GM18499 (cell line): ENCODE data around the gene PAX3.

ENCODE experiments used
- ATAC-seq: cut with Tn5 transposase; IDR thresholded peaks from one replicate; pipeline ENCODE4 v1.9.1; 2021; ENCODE audit warnings: moderate number of reproducible peaks; ENCODE audit not compliant: insufficient read depth, unreplicated experiment

The PAX3 gene

DNA sequence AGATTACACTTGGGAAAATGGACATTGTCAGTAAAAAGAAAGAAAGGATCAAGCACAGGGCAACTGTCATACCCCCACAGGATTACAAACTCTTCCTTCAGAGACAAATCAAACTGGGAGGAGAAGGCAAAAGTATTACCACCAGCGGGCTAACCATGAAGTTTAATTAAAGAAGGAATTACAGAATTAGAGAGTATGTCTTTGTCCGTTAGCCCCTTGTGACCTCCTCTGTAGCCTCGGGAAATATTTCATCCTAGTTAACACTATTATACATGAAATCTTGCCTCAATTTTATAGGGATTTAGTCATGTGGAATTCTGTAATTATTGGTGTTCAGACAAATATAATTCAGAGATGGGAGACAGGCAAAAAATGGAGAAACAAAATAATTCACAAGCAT, 60.7 kb downstream of the PAX3 start:
- no peak for ATAC-seq

DNA sequence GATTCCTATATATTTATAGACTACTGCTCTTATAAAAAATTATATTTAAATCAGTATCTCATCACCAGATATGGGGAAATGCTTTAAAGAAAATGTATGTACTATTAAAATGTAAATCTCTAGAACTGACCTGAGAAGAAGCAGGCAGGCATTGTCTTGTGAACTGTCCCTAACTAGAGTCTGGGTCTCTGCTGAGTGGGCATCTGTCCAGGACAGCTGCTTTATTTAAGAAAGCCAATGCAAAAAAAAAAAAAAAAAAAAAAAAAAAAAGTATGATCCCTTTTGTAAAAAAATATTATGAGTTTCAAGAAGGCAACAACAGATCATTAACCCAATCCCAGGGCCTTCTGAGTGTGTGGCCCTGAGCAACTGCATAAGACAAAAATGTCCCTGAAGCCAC, 66.0 kb downstream of the PAX3 start:
- ATAC-seq, result no peak

DNA sequence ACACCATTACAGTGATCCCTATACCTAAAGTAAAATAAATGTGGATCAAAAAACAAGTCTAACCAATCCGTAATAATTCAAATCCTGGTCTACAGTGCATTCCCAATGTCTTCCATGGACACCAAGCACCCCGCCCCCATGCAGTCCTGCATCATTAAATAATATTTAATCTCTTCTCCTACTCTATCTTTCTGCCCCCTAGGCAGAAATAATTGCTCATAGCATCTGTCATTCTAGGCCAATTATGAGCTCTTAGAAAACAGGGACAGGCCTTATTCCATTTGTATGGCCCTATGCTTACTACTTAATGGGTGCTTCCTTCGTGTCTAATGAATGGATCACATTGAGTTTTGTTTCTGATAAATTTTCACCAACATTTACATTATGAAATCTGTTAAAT, 66.4 kb downstream of the PAX3 start:
- no peak for ATAC-seq

DNA sequence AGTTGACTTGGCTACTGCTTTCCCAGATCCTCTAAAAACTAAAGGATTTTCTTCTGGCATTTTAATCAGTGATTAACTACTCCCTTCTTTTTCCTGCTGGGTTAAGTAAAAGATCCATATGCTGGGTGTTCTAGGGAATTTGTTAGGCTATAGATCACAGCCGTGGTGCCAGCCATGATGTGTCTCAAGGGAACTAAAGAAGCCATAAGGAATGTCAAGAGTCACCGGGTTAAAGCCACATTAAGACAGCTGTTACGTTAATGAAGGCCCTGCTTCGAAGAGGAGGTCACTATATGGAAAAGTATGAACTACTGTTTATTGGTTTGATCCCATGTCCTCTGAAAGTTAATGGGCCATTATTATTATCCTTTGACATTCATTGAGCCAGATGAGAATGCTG, 70.7 kb downstream of the PAX3 start:
- no peak for ATAC-seq

DNA sequence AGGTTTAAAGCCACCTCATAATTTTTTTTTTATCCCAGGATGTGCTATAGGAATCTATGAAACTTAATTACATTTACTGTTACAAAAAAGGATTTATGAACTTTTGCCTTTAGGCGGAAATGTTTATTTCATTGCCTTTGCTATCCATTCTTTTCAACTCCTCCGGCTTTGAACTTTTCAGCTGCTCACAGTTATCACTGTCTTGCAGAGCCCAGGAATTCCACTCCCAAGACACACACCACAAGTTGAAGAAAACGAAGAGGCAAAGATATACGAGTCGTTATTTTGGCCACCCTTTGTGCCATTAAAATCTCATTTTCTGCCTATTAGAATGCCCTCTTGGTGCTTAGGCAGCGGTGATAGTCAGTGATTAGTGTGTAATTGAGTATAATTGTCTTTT, 80.0 kb downstream of the PAX3 start:
- no peak for ATAC-seq

DNA sequence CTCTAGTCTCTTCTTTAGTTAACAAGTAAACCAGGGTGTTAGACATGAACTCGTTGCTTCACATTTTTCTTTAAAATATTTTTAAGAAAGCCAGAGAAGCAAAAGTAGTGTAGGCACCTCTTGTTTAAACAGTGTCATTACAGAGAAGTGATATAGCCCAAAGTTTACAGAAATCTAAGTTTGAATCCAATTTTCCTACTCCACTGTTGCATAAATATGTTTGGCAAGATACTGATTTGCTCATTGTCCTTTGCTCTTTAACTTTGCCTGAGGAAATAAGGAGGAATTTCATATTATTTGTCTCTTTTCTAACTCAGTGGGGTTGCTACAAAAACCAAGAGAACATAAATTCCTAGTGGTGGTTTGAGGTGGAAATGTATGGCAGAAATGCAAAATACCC, 81.1 kb downstream of the PAX3 start:
- no peak for ATAC-seq

DNA sequence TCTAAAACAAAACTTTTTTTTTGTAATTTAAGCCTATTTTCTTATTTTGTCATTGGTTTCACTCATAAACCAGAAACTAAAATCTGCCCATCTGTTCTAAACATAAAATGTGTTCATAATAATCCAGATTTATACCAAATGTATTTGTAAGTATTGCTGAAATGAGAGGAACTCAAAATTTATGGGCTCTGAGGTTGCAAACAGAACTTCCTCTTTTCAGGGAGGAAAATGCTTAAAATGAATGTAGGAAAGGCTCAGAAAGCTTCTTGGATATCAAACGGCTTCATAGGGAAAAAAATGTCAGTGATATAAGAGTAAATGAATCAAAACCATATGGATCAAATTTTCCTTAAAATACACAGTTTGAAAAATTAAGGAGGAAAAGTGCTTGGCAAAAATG, 83.9 kb downstream of the PAX3 start:
- no peak for ATAC-seq

DNA sequence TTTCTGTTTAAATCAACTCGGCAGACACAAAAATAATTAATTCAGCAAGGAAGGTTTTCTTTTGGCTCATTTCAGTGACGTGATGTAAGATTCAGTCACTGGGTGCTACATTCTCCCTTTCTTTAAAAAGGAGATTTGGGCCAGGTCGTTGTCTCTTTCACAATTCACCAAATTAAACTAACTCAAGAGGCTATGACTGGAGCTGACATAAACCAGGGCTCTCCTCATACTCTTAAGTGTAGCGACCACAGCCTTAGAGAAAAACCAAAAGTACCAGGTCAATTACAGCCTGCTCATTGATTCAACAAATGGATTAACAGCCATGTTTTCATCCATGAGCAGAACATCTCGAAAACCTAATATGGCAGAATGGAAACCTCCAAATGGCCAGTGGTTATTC, 85.7 kb downstream of the PAX3 start:
- no peak for ATAC-seq

DNA sequence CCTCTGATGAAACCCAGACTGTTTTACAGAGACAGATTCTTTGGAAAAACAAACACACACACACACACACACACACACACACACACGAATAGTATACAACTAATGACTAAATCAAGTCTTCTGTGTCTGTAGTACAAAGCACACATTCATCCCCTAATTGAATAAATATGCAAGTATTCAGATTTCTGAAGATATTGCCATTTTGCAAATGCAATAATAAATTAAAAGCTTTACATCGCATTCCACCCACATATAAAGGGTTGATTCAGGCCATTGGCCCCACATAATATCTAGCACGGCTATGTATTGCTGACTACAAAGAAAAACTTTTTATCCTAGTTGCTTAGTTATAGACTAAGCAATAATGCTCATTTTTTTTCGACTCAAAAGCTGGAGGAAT, 86.2 kb downstream of the PAX3 start:
- no peak for ATAC-seq

DNA sequence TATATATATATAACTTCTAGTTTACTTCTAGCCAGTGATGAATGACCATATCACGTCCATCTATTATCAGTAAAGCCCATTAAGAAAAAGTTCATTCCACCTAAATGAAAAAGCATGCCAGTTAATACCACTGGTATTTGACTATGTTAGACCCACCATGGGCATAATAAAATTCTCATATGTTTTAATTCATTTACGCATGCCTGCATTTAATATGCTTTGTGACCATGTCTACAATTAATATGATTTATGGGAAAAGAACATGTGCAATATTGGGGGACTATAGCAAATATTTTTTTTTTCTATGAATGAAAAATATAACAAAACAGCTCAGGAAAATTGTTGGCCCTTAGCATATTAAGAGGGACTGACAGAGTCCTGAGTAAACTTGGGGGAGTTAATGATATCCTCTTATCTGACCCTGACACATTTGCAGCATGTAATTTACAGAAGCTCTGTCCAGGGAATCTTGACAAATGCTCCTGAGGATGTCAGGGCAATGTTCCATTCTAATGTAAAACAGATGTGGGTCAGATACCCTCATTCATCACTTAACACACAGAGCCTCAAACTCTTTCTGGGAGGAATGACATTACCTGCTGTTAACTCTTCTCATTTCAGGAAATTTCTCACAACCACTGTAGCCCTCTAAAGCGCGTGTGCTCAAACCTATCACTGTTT, 90.6 kb downstream of the PAX3 start:
- no peak for ATAC-seq

DNA sequence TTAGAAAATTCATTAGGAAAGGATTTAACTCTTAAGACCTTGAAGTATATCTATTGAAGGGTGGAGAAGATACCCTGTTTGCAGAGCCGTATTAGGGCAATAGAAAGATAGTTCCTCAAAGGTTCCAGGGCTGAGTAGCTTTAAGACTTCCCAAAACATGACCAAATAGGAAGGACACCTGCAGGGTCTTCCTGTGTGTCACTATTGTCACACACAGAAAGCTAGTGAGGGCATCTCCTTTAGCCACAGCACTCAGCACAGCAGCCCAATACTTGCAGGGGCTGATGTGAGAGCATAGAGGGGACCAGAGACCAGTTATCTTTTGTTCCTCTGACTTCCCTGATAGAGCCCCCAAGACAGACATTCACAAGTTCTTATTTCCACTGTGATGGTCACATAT, 93.7 kb downstream of the PAX3 start:
- no peak for ATAC-seq

DNA sequence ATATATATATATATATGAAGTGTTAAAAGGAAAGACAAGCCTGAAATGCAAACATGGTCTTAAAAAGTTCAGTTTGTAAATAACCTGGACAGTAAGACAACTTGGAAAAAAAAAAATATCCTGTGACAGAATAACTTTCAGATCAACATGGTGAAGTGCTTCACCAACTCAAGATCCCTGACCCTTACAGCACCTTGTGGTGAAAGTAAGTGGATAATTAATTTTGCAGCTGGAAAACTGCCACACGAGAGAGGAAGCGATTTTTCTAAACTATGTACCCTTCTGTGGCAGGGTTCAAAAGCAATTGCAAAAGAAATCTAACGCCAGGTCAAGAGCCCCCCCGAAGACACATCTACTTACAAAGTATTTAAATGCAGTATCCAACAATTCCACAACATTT, 95.8 kb downstream of the PAX3 start:
- no peak for ATAC-seq

DNA sequence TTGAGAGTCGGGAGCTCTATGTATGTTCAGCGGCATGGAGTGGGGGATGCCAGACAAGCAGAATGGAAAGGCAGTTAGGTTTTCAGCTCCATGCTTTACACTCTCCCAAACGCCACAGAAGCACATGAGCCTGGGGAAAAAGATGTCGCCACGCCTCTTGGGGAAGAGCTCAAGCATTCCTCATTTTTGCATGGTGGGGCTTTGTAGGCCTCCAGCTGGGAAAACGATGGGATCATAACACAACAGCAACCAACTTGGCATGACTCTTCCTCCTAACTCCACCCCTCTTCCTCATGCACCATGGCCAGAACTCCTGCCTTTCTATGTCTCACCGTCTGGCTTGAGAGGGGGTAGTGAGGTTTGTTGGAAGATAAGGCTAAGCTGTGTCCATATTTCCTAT, 102.6 kb downstream of the PAX3 start:
- no peak for ATAC-seq

DNA sequence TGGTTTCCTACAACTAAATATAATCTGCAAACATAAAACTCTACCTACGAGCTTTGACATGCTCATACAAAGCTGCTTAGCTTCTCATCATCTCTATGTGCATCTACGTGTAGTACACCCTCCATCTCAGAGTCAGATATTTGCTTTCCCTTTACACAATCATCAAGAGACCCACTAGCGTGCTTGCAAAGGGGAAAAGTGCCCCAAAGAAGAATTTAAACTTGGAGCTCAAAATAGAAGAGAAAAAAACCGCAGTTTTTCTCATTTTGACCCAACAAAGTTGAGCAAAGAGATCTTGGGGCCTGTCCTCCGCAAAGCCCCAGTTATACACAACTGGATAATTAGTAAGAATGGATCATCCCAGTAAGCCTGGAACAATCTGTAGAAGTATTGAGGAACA, 104.1 kb downstream of the PAX3 start:
- ATAC-seq, result no peak

DNA sequence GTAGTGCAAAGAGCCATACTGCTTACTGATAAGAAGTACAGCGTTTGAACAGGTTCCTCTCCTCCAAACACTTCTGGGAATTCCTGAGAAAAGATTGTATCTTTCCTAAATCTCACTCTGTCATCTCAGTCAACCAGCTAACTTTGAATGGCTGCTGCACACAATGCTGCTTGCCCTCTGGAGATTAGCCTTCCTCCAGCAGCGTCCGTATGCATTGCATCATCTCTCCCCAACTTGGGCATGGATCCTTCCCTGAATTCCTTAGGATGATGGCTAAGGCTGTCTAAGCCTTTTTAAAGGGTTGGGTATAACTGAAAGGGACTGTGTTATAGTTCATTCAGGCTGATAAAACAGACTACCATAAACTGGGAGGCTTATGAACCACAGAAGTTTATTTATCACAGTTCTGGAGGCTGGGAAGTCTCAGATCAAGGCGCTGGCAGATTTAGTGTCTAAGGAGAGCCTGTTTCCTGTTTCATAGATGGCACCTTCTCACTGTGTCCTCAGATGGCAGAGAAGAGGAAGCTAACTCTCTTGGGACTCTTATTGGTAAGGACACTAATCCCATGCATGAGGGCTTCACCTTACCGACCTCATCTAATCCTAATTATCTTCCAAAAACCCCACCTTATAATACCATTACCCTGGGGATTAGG, 105.3 kb downstream of the PAX3 start:
- no peak for ATAC-seq

DNA sequence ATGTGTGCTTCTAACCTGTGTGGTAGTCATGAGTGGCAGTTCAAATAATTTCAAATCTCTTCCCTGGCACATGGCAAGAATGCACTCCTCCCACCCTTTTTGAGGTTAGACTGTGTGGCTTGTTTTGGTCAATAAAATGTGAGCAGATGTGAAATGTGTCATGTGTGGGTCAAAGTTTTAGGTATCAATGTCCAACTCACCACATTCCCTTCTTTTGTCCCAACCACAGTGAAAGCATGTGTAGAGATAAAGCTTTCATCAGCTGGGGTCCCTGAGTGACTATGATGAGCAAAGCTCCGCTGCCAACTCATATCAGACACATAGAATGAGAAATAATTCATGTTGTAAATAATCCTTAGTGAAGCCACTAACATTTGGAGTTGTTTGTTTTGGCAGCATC, 118.2 kb downstream of the PAX3 start:
- ATAC-seq, result no peak

DNA sequence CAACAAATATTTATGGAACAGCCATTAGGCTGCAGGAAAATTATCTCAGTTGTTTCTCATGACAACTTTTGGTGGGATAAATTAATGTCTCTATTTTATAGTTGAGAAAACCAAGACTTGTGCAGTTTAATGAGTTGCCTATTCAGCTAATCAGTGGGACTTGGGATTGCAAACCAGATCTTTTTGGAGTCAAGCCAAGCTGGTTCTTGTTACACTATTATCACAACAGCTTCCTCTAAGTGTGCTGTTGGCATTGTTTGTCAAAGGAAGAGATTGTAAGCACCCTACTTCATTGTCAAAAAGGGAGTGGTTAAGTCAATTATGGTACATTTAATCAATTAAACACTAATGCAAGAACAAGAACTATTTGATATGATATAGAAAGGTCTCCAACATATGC, 119.2 kb downstream of the PAX3 start:
- no peak for ATAC-seq

DNA sequence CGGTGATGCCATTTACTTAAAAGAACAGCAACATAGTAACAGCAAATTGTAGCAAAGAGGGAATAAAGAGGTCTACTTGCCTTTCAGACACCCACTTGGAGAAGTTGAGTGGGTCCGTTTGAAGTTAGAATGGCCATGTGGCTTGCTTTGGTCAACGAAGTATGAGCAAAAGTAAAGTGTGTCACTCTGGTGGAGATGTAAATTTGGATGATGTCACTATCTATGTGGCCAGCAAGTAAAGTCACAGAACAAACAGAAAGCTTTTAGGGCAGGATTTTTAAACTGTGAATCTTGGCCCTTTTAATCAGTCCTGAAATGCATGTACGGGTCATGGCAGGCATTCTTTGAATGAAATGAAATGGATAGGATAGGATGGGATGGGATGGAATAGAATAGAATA, 120.3 kb downstream of the PAX3 start:
- no peak for ATAC-seq

DNA sequence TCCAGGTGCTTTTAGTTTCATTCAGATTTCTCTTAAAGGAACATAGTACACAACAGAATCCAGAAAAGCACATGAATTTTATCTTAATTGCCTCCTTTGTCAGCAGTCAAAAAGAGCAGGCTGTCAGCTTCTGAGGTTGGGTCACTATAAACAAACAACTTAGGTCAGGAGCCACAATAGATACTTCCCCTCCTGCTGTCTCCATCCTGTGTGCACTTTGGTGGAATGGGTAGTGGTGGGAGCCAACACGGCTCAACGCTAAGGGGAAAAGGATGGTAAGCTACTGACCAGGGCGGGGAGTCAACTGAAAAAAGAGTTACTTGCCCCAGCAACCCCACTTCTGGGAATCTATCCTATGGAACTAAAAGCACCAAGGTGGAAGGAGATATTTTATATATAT, 121.9 kb downstream of the PAX3 start:
- no peak for ATAC-seq

DNA sequence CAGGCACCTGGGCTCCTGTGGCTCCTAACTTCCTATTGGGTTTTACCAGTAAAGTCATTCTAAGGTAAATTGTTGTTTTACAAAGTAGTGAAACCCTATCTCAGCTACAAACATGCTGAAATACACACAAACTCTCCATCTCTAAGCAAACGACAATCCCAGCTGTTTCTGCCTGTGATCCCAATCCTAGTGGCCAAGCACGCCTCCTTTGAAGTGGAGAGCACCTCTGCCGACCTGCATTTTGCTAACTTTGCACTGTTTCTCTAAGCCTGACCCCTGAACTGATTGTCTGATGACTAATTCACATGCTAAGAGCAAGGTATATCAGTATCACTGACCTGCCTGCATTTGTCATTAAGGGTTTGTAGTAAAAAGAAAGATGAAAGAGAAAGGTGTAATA, 124.3 kb downstream of the PAX3 start:
- no peak for ATAC-seq

DNA sequence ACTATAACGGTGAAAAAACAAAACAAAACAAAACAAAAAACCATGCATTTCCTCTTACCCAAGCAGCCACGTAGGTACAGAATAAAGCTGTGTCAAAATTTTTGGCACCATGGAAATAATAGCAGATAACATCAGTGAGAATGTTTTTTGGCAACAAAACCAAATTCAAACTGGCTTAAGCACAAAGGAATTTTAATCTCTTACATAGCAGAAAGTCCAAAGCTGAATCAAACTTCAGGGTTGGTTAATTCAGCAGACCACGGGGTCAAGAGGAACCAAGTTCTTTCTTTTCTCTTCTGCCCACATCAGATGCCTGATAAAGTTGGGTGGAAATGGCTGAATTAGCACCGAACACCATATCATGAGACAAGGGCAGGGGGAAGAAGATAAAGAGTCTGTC, 129.5 kb downstream of the PAX3 start:
- ATAC-seq, result no peak

DNA sequence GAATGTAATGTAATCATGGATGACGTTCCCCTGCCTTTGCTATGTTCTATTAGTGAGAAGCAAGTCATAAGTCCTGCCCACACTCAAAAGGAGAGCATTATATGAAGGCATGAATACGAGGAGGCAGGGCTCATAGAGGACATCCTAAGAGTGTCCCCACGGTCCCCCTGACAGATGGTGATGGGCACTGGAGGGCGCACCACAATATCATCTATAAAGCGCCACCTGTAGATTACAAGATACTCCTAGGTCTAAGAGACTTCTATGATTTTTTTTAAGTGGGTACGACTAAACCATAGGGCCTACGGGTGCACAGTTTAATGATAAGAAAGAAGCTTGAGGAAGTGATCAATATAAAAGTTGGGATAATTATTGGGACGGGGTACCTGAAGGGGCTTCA, 131.0 kb downstream of the PAX3 start:
- no peak for ATAC-seq
